ENCODE data around the gene ZNF655. TPM values are rescaled to one million over a fixed set of nuclear protein-coding genes. Genes with fewer than 3 reads are reported as not detected.

The ZNF655 gene
- total and polyA plus RNA-seq, 4 donors = 41.3 to 138 (median 61.2) TPM

GRCh38 chr7:99554939-99555338, 3.5 kb upstream of the ZNF655 start:
- ATAC-seq (ENCODE audit: insufficient read depth, low FRiP score) (no peak), DNase-seq (no peak)
- no peaks in the 10 kb centered on the region for H3K27me3 ChIP-seq (ENCODE audit: control insufficient read depth in 3 of 3, insufficient read depth in 3 of 3, low read length in 2 of 3)
- H3K4me3 ChIP-seq = no peak overlapping the region
- WGBS, 2 donors = 79 to 86% methylated on average over 2 of the region's 2 CpGs
- H3K9me3 ChIP-seq (ENCODE audit: control insufficient read depth in 4 of 4, insufficient read depth in 3 of 4, low read length in 3 of 4) = no peaks in the 10 kb centered on the region
- peaks cover 0 to 11% (median 6%) of the 10 kb centered on the region in 4 donors for H3K36me3 ChIP-seq (ENCODE audit: control insufficient read depth in 4 of 4, insufficient read depth in 4 of 4, low read length in 4 of 4)
- no peak for TF ChIP-seq CTCF (IDR thresholded peaks at IDR 0.05; ENCODE audit: control extremely low read depth, extremely low read depth)
- H3K9ac ChIP-seq (ENCODE audit: insufficient read depth in 1 of 2, low read length in 2 of 2) = no peak overlapping the region
- H3K27ac ChIP-seq (ENCODE audit: low read depth in 1 of 2, low read length in 1 of 2) = no peak overlapping the region
- peaks cover 0 to 29% (median 9%) of the 10 kb centered on the region in 5 donors for H3K4me1 ChIP-seq (ENCODE audit: control insufficient read depth in 5 of 5, insufficient read depth in 5 of 5, low read length in 5 of 5)

GRCh38 chr7:99557196-99557607, 1.2 kb upstream of the ZNF655 start:
- Histone ChIP-seq H3K4me3 (no peak overlapping the region), H3K4me1 (ENCODE audit: control insufficient read depth in 5 of 5, insufficient read depth in 5 of 5, low read length in 5 of 5) (peaks cover 0 to 23% (median 10%) of the 10 kb centered on the region in 5 donors), H3K27me3 (ENCODE audit: control insufficient read depth in 3 of 3, insufficient read depth in 3 of 3, low read length in 2 of 3) (no peaks in the 10 kb centered on the region), H3K9ac (ENCODE audit: insufficient read depth in 1 of 2, low read length in 2 of 2) (peak overlapping the region; percentile 78 to 95), H3K9me3 (ENCODE audit: control insufficient read depth in 4 of 4, insufficient read depth in 3 of 4, low read length in 3 of 4) (no peaks in the 10 kb centered on the region), H3K27ac (ENCODE audit: low read depth in 1 of 2, low read length in 1 of 2) (peak overlapping the region; percentile 13 to 94), H3K36me3 (ENCODE audit: control insufficient read depth in 4 of 4, insufficient read depth in 4 of 4, low read length in 4 of 4) (peaks cover 14 to 28% (median 22%) of the 10 kb centered on the region in 4 donors)
- ATAC-seq (ENCODE audit: insufficient read depth, low FRiP score) = no peak
- TF ChIP-seq CTCF (IDR thresholded peaks at IDR 0.05; ENCODE audit: control extremely low read depth, extremely low read depth) = no peak
- no peak for DNase-seq
- 76 to 81% methylated on average over 4 of the region's 4 CpGs for WGBS, 2 donors

- H3K27me3 ChIP-seq (ENCODE audit: control insufficient read depth in 3 of 3, insufficient read depth in 3 of 3, low read length in 2 of 3) = no peaks in the 10 kb centered on the region
- H3K4me3 ChIP-seq = peak overlapping the region; percentile 57
- peak overlapping the region; percentile 78 to 95 for H3K9ac ChIP-seq (ENCODE audit: insufficient read depth in 1 of 2, low read length in 2 of 2)
- H3K36me3 ChIP-seq (ENCODE audit: control insufficient read depth in 4 of 4, insufficient read depth in 4 of 4, low read length in 4 of 4) = peaks cover 15 to 32% (median 24%) of the 10 kb centered on the region in 4 donors
- H3K4me1 ChIP-seq (ENCODE audit: control insufficient read depth in 5 of 5, insufficient read depth in 5 of 5, low read length in 5 of 5) = peaks cover 0 to 18% (median 10%) of the 10 kb centered on the region in 5 donors
- DNase-seq (no peak), ATAC-seq (ENCODE audit: insufficient read depth, low FRiP score) (peak; percentile 59)
- H3K9me3 ChIP-seq (ENCODE audit: control insufficient read depth in 4 of 4, insufficient read depth in 3 of 4, low read length in 3 of 4) = no peaks in the 10 kb centered on the region
- no peak for TF ChIP-seq CTCF (IDR thresholded peaks at IDR 0.05; ENCODE audit: control extremely low read depth, extremely low read depth)
- 1% methylated on average over 17 of the region's 17 CpGs for WGBS, 2 donors
- H3K27ac ChIP-seq (ENCODE audit: low read depth in 1 of 2, low read length in 1 of 2) = peak overlapping the region; percentile 94
These were observed 519 bp upstream of the ZNF655 start for GRCh38 chr7:99557940-99558305.
